Stimulated activated CD4-positive, alpha-beta T cell treated with anti-CD3 and anti-CD28 coated beads, Interleukin-12 subunit alpha, Interleukin-12 subunit beta, amount 100 ng/mL, for 24 hours (primary cell): Measurements from ENCODE around the gene G0S2.

Source experiments
- DNase-seq, 2 experiments: peaks; one replicate each; pipeline ENCODE4 v3.0.0-alpha.2; 2020; ENCODE audit warnings: low read depth in 2 of 2

Gene G0S2

GRCh38 chr1:209648931-209649776, 26.1 kb upstream of the G0S2 start:
- DNase-seq = no peak

- DNase-seq = no peak
Measured at GRCh38 chr1:209650454-209650853, 24.8 kb upstream of the G0S2 start.

DNA sequence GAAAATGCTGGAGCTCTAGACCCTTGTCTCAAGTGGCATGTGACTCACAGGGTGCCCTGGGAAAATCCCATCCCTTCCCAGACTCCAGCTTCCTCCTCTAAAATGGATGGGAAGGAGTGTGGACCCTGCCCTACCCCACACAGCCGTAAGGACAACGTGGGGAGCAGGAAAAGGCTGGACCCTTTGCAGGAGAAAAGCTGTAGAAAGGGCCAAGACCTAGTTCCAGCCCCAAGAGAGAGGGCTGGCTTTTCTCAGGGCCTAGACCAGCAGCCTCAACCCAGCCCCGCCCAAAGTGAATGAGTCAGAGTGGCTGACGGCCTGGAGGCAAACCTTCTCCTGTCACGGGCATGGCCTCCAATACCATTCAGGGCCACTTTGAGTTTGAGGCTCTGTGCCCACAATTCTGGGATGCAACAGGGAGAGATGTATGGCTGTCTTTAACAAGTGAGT, 24.0 kb upstream of the G0S2 start:
- peak in 1 of 2 experiments; percentile 67 for DNase-seq

DNA sequence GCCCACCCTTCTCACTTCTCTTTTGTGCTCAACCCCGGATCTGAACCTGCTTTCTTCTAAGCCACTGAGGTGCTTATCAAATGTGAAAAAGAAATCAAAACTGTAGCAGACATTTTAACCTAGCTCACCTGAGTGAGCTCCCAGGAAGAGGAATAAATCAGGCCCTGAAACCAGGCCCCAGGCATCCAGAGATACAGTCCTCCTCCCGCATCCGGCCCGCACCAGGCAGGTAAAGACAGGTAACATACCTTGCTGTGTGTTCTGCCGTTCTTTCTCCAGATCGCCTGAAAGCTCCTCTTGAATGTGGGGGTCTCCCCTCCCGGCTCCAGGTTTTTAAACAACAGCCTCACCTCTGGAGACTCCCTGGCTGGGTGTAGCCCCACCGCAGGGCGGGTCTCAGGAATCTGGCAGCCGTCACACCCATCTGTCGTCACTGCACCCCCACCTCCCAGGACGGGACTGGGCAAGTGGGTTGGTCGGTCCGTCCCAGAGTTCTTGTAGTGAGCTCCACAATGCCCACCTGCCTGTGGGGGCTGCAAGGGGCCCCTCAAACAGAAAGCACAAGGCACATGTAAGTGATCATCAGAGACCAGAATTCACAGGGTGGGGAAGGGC, 23.0 kb upstream of the G0S2 start, which contains the start of gene LAMB3:
TSS of gene LAMB3 (minus strand) at position 305 of the 615 bp plus-strand sequence. CDS start 1,481 bp downstream, outside the sequence.
- no peak for DNase-seq

- peak; percentile 19 to 63 for DNase-seq
Measured at GRCh38 chr1:209652873-209653401, 22.3 kb upstream of the G0S2 start.

DNA sequence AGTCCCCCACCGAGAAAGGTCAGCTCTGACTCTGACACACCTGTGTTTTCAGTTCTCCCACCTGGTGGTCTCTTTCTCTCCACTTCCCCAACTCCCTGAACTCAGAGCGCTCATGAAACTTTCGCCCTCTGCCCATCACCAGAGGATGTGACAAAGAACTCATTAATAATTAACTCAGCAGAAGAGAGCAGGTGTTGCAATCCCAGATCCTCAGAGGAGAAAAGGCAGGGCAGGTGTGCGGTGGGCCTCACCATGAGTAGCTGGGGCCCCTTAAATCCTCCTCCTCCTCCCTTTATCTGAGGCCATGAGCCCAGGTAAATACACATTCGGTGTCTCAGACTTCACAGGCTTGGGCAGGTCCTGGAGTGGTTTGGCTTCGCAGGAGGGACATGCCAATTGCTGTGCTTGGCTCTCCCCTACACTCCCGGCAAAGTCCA, 21.3 kb upstream of the G0S2 start:
- no peak for DNase-seq

DNA sequence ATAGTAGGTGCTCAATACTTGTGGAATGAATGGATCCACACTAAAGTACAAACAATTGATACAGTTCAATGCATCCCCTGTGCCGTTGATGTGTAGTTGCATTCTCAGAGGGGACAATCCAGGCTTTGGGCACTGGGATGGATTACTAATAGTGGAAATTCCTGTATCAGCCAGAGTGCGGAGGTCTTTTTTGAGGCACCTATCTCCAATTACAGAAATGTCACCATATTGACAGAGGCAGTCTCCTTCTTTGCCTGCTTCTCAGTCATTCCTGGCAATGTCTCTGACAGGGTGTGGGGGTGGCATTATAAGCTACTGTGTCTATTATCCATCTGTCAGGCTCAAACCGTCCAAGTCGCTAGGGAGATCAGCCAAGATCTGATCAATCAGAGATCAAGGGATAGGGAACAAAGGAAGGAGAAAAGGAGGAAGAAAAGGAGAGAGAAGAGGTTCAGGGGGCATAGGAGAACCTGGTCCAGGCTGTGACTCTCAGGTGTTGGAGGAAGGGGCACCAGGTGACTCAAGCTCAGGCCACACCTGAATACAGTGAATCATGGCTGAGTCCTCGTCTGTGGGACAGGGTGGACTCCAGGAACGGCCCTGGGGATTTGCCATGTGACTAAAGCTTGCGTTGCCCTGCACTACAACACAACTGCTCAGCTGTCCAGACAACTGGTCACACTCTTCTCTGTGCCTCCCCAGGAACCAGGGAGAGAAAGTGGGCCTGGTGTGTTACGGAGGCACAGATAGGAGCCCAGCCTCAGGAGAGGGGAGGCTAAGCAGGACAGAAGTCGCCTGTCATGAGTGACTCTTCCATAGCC, 19.6 kb upstream of the G0S2 start:
- DNase-seq = no peak

DNA sequence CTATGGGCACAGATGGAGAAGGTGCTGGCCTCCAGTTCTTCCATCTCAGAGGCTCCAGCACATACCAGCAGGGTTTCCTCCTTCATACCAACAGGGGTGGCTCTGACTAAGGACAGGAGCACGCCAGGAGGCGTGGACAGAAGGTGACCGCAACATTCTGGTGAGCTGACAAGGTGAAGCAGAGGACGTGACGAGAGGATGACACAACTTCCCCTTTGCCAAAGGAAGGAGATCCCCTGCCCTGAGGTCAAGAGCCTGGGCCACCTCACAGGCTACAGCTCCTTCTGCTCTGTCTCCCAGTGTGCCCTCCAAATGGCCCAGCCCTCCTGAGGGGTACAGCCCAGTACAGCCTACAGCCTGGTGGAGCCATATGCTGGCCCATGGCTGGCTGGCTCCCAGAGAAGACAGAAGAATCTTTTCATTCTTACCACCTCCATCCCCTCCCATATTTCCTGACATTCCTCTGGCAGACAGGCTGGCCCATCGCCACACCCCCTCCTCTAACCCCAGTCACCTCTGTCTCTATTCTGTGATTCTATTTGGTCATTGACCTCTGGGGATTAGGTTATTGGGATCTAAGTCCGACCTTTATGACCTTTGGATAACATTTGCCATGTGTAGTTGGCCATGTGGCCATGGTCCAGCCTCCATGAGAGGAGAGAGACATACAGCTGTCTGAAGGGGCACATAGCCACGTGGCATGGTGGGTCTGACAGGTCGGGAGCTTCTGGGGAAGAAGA, 17.9 kb upstream of the G0S2 start:
- no peak for DNase-seq

GRCh38 chr1:209657918-209658317, 17.3 kb upstream of the G0S2 start:
- no peak for DNase-seq

DNA sequence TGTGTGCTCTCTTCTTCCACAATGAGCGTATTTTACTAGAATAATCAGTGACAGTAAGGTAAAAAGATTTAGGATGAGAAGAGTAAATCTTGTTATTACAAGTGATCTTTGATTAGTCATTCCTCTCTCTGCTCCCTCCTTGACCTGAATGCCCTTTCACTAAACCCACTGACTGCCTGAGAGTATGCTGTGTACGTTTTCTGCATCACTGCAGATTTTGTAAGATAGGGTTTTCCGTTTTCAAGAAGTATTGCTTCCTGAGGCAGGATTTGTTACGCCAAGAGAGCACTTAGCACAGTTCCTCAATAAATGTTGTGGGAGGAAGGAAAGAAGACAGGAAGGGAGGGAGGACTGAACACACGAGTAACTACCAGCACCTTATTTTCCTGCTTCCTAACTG, 15.3 kb upstream of the G0S2 start:
- DNase-seq = no peak

GRCh38 chr1:209661071-209661470, 14.1 kb upstream of the G0S2 start:
- no peak for DNase-seq

DNA sequence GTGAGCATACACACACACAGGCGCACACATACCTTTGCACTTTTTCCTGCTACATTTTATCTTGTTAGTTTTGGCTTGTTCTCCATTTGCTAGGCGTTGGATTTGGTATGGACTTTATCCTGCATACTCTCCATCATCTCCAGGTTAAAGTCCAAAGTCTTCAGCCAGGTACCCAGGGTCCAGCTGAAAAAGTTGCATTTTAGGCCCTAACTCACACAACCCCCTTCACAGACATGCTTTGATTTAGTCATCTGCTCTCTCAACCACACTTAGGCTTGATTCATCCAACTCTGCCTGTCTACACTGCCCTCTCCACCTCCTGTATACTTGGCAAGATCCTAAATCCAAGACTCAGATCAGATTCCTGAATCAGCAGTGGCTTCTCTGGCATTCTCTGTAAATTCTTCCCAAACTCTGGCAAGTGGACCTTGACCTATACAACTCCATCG, 12.3 kb upstream of the G0S2 start:
- no peak for DNase-seq

DNA sequence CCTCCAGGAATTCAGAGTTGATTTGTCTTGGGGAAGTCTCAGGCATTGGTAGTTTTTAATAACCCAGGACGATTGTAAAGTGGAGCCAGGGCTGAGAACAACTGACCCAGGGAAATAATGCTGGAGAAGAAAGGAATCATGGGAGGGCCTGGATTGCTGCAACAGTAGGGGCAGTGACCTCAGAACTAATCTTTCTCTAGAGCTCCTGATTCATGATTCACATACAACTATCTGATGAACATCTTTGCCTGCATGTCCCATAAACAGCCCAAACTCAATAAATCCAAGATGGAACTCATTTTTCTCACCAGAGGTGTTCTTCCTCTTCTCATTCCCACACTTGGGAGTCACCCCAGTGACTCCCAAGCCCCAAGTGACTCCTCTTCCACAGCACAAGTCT, 8.1 kb upstream of the G0S2 start:
- DNase-seq = no peak

- DNase-seq = no peak
Measured at GRCh38 chr1:209667708-209668107, 7.5 kb upstream of the G0S2 start.

DNA sequence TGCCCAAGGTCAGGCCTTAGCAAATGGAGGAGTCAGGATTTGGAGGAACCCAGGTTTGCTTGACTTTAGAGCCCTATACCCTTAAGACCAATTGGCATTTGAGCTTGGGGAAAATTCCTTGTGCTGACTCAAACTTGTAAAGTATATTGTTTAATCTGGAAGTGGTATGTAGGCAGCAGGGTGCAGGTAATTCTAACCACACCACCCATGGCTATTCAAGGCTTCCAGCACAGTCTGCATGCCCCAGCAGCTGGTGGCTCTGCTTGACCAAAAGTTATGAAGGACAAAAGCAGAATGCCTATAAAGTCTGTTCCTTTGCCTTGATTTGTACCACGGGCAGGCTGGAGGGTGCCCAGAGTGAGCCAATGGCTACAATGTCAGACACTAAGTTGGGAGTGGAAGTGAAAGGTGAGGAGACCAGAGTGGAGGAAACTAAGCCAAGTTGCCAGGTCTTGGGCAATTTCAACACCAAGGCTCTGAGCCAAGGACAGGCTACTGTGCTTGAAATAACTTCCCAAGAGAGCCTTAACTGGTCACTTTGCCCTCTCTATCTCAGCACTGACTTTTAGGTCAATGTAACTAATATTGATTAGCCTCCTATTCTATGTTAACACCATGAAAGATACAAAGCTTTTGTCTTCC, 4.7 kb upstream of the G0S2 start:
- no peak for DNase-seq

GRCh38 chr1:209672705-209673630, 2.2 kb upstream of the G0S2 start:
- DNase-seq = no peak

GRCh38 chr1:209673631-209674417, 1.4 kb upstream of the G0S2 start:
- no peak for DNase-seq

- no peak for DNase-seq
Measured at GRCh38 chr1:209675565-209676154, 448 bp downstream of the G0S2 start.
